Body of pancreas (tissue), 4 donors: ENCODE data around the gene LDLRAD4.

Experiments used
- CTCF ChIP-seq, 7 experiments: fragments of 450-650 bp in 4 of 7; fragments of 200-600 bp in 3 of 7; sonication (generic) in 3 of 7; IDR thresholded peaks; one replicate each; pipeline ENCODE4 v1.5.1; 2016 to 2019; ENCODE audit warnings: antibody characterized with exemption in 7 of 7
- POLR2A ChIP-seq, 3 donors: fragments of 450-650 bp; IDR thresholded peaks; one replicate each; pipeline ENCODE4 v1.6.1; 2016; ENCODE audit warnings: antibody characterized with exemption in 3 of 3, mild to moderate bottlenecking in 2 of 3

DNA sequence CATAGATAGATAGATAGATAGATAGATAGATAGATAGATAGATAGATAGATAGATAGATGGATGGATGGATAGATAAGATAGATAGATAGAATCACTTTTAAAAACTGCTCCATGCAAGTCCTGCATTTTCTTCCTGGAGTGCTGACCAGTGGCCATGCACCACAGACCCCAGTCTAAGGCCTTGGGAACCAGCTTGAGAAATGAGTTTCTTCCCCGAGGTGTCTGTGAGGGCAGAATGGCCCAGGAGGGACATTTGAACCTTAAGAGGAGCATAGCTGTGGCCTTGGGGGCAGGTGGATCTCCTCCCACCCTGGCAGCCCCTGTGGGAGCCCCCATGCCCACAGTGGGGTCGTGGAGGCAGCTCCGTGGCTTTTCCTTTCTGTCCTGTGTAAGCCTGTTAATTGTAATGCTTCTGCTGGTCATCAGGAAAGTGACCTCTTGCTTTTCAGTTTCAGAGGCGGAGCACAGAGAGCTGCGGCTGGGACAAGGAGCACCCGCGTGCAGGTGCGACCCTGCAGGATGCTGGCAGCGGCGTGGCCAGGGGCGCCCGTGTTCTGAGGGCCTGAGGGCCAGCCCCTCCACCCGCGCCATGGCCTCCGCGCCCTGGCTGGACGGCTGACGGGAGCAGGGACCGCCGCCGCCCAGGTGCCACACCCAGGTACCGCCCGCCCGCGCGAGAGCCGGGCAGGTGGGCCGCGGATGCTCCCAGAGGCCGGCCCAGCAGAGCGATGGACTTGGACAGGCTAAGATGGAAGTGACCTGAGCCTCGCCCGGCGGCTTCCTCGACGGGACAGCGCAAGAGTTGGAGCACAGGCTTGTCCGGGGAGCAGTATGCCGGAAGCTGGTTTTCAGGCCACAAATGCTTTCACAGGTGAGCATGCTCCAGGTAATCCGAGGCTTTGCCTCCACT lies 168.6 kb downstream of the LDLRAD4 start:
- TF ChIP-seq CTCF (IDR thresholded peaks at IDR 0.05) (no peak), POLR2A (IDR thresholded peaks at IDR 0.05) (no peak)
